ENCODE measurements around the gene CARM1. TPM values are rescaled to one million over a fixed set of nuclear protein-coding genes. Genes with fewer than 3 reads are reported as not detected.
"Not testable (repeated sequence)": the region's sequence is repeated elsewhere in the genome, so short reads cannot be mapped to it uniquely, and the experiment has no call there.

CARM1 gene
- total RNA-seq, 1 donor from 2014 or later = 93.7 TPM

DNA sequence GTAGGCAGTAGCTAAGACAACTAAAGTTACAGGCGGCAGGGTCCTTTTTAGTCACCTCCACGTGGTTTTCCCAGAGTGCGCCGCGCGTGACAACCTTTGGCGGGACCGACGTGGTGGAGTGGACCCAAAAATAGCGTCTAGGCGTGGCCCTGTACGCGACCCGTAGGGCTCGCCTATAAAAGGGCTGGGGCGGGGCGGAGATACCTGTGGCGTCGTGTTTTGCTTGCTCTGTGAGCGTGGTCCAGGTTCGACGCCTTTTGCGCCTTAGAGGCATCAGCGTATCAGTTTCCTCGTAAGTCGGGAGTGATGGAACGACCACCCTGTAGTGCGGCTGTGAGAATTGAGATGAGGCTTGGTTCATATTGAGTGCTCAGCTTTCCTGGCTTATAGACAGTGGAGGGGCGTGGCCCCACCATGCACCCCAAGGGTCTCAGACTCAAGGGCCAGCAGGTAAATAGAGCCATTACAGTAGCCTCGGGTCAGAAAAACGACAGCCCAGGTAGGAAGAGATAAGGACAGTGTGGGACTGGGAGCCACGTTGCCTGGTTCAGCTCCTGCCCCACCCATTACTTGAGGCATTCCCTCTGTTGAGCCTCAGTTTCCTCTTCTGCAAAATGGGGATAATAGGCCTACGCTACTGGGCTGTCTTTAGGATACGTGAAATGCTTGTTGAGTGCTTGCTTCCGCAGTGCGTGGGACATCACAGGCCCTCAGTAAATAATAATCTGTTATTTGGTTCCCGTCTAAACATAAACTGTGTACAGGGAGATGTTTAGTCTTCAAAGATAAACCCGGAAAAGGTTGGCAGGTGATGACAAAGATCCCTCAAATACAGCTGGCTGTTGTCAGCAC, 34.6 kb upstream of the CARM1 start:
- intact Hi-C loops (cut with micrococcal nuclease) = loop anchor here (1.0 to 2.0 kb wide), 4 partner anchors 28 to 270 kb away; partner anchors contain the start of gene KRI1
- Mint-ChIP-seq H3K36me3 (ENCODE audit: low read depth) (peaks cover 15% of the 10 kb centered on the region), H3K9me3 (peaks cover 12% of the 10 kb centered on the region), H3K27me3 (no peaks in the 10 kb centered on the region), H3K4me1 (peaks cover 10% of the 10 kb centered on the region), H3K27ac (peak overlapping the region; percentile 99), H3K4me3 (peak overlapping the region; percentile 98)
- peak; percentile 95 for DNase-seq

DNA sequence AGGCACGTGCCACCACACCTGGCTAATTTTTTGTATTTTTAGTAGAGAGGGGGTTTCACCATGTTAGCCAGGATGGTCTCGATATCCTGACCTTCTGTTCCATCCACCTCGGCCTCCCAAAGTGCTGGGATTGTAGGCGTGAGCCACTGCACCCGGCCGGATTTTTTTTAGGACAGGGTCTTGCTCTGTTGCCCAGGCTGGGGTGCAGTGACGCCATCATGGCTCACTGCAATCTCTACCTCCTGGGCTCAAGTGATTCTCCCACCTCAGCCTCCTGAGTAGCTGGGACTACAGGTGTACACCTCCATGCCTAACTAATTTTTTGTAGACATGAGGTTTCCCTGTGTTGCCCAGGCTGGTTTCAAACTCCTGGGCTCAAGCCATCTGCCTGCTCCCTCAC, 33.7 kb upstream of the CARM1 start:
- H3K27me3 Mint-ChIP-seq, H3K27ac Mint-ChIP-seq, H3K4me3 Mint-ChIP-seq, DNase-seq: not testable (repeated sequence)
- H3K9me3 Mint-ChIP-seq = peaks cover 12% of the 10 kb centered on the region
- H3K36me3 Mint-ChIP-seq (ENCODE audit: low read depth) = peaks cover 15% of the 10 kb centered on the region
- H3K4me1 Mint-ChIP-seq = peaks cover 10% of the 10 kb centered on the region
- intact Hi-C loops (cut with micrococcal nuclease) = loop anchor here (2.0 kb wide), 1 partner anchor 27 kb away; no protein-coding TSS in a partner anchor

DNA sequence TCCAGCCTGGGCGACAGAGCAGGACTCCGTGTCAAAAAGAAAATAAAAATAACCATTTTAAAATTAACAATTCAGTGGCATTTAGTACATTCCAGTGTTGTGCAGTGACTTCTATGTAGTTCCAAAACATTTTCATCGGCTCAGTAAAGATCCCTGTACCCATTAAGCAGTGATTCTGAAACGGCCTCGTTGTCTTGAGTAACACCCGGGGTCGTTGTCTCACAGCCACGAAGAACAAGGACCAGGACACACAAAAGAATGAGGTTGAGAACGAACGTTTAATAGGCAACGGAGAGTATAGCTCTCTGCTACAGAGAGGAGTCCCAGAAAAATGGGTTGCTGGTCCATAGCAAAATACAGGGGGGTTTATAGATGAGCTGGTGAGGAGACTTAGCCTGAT, 33.0 kb upstream of the CARM1 start:
- peaks cover 10% of the 10 kb centered on the region for H3K4me1 Mint-ChIP-seq
- DNase-seq = no peak
- intact Hi-C loops (cut with micrococcal nuclease) = no loop called here
- H3K9me3 Mint-ChIP-seq = peaks cover 12% of the 10 kb centered on the region
- H3K4me3 Mint-ChIP-seq = no peak overlapping the region
- no peak overlapping the region for H3K27ac Mint-ChIP-seq
- peaks cover 11% of the 10 kb centered on the region for H3K36me3 Mint-ChIP-seq (ENCODE audit: low read depth)
- H3K27me3 Mint-ChIP-seq = no peaks in the 10 kb centered on the region

DNA sequence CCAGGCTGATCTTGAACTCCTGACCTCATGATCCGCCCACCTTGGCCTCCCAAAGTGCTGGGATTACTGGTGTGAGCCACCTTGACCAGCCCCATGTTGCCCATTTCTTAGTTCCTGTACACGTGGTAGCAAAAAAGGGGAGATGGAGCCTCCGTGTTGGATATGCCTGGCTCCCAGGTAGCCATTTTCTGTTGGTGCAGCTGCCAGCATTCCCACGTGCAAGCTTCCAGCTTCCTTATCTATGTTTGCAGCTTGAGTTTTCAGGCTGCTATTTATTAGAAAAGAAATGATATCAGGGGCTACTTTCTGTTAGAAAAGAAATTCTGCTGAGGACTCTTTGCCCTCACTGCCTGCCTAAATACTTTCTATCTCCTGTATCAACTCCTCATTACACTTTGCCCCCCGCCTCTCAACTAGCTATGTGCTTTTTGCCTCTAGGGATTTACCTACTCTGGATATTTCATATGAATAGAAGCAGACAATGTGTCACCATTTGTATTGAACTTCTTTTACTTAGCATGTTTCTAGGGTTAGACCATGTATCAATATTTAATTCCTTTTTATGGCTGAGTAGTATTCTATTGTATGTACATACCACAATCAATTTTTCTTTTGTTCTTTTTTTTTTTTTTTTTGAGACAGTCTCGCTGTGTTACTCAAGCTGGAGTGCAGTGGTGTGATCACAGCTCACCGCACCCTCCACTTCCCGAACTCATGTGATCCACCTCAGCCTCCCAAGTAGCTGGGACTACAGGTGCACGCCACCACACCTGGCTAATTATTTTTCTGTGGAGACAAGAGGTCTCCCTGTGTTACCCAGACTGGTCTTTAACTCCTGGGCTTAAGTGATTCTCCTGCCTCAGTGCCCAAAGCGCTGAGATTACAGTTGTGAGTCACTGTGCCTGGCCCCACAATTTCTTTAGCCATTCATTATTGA, 32.0 kb upstream of the CARM1 start:
- Mint-ChIP-seq H3K27me3 (no peaks in the 10 kb centered on the region), H3K9me3 (peaks cover 12% of the 10 kb centered on the region), H3K36me3 (ENCODE audit: low read depth) (peaks cover 11% of the 10 kb centered on the region), H3K27ac (no peak overlapping the region), H3K4me1 (peaks cover 10% of the 10 kb centered on the region), H3K4me3 (no peak overlapping the region)
- intact Hi-C loops (cut with micrococcal nuclease) = no loop called here
- no peak for DNase-seq

DNA sequence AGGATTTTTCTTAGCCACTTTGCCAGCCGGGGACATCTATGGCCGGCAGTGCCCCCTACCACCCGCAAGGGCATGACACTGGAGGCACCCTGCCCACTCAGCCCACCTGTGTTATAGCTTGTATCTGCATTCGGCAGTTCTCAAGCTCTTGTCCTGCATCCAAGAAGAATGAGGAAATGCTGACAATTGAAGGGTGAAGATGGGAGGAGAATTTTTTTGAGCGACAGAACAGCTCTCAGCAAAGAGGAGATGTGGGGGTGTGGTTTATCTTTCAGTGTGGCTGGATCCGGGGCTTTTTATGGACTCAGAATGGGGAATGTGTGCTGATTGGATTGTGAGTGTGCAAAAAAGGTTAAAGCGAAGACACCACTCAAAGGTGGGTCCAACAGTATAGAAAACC, 28.6 kb upstream of the CARM1 start:
- Mint-ChIP-seq H3K4me1 (peaks cover 2% of the 10 kb centered on the region), H3K36me3 (ENCODE audit: low read depth) (no peaks in the 10 kb centered on the region), H3K4me3 (no peak overlapping the region), H3K9me3 (peaks cover 4% of the 10 kb centered on the region), H3K27me3 (no peaks in the 10 kb centered on the region), H3K27ac (no peak overlapping the region)
- DNase-seq = no peak
- intact Hi-C loops (cut with micrococcal nuclease) = no loop called here

DNA sequence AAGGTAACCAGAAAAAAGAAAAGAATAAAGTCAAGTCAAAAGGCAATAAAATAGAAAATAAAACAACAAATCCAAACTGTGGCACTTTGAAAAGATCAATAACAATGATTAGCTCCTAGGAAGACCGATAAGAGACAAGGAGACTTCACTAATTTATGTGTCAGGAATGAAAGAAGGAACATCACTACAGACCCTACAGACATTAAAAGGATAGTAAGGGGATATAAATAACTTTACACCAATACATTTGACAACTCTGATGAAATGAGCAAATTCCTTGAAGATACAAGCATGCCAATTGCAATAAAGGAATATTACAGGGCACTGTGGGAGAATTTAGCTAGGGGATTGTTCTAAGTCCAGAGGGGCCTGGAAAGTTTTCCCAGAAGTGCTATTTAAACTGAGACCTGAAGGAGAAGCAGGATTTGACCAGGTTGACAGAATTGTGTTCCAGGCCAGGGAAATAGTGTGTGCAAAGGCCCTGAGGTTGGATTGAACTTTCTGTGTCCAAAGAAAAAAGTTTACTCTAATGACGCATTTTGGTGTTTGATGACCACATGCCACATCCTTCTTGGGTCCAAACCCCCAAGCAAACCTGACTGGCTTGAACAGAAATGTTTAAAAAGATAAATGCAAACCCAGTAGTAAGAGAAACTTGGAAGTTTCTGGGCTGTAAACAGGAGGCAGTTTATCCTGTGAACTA, 24.7 kb upstream of the CARM1 start:
- no peak overlapping the region for H3K4me3 Mint-ChIP-seq
- intact Hi-C loops (cut with micrococcal nuclease) = no loop called here
- no peaks in the 10 kb centered on the region for H3K9me3 Mint-ChIP-seq
- H3K36me3 Mint-ChIP-seq (ENCODE audit: low read depth) = peaks cover 3% of the 10 kb centered on the region
- no peak overlapping the region for H3K27ac Mint-ChIP-seq
- no peaks in the 10 kb centered on the region for H3K27me3 Mint-ChIP-seq
- no peak for DNase-seq
- H3K4me1 Mint-ChIP-seq = peaks cover 9% of the 10 kb centered on the region

DNA sequence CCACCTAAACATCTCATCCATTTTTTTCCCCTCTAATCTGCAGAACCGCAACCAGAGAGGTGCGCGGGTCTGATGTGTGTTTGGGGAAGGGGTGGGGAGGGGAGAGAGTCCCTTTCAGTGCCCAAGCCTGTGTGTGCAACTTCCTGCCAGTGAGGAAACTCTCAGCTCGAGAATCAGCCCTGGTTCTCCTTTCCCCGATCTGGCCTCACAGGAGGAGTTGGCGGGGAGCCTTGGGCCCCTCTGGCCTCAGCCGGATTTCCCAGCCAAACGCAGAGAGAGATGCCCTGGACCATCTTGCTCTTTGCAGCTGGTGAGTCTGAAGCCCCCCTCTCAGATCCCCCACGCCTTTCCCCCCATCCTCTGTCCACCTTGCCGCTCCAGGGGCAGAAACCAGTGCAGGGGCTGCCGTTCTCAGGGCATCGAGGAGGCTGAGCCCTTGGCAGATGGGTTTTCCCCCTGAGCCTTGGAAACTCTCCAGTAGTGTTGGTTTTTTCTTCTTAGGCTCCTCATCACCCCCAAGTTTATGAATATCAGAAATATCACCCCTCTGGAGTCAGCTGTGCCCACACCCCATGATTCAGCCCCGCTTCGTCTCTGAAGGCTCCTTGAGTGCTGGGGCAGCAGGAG, 23.0 kb upstream of the CARM1 start, which contains the start of gene C19orf38:
TSS of gene C19orf38 (plus strand) at position 186 of the 627 bp plus-strand sequence. CDS start at position 280, 94 bp downstream.
- Mint-ChIP-seq H3K4me3 (peak within 1 kb of the TSS; percentile 73), H3K27me3 (no peaks in the 10 kb centered on the region), H3K4me1 (peaks cover 9% of the 10 kb centered on the region), H3K9me3 (no peaks in the 10 kb centered on the region), H3K27ac (peak within 1 kb of the TSS; percentile 84), H3K36me3 (ENCODE audit: low read depth) (peaks cover 3% of the 10 kb centered on the region)
- DNase-seq = no peak
- intact Hi-C loops (cut with micrococcal nuclease) = no loop called here

DNA sequence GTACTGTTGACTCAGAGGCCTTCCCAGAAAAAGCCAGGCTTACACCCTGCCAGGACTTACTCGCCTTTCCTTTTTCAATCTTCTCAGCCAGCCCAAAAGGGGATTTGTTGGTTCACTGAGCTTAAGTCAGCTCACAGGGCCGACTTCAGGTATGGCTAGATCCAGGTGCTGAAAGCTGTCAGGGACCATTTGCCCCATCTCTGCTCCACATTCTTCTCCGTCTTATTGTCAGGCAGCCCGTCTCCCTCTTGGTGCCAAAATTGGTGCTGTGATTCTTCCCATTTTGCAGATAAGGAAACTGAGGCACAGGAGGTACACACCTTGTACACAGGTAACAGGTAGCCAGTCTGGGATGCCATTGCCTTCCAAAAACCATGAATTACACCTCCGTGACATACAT, 20.7 kb upstream of the CARM1 start:
- Mint-ChIP-seq H3K27me3 (no peaks in the 10 kb centered on the region), H3K27ac (no peak overlapping the region), H3K9me3 (no peaks in the 10 kb centered on the region), H3K4me1 (peaks cover 11% of the 10 kb centered on the region), H3K36me3 (ENCODE audit: low read depth) (peaks cover 3% of the 10 kb centered on the region), H3K4me3 (no peak overlapping the region)
- no peak for DNase-seq
- intact Hi-C loops (cut with micrococcal nuclease) = no loop called here

DNA sequence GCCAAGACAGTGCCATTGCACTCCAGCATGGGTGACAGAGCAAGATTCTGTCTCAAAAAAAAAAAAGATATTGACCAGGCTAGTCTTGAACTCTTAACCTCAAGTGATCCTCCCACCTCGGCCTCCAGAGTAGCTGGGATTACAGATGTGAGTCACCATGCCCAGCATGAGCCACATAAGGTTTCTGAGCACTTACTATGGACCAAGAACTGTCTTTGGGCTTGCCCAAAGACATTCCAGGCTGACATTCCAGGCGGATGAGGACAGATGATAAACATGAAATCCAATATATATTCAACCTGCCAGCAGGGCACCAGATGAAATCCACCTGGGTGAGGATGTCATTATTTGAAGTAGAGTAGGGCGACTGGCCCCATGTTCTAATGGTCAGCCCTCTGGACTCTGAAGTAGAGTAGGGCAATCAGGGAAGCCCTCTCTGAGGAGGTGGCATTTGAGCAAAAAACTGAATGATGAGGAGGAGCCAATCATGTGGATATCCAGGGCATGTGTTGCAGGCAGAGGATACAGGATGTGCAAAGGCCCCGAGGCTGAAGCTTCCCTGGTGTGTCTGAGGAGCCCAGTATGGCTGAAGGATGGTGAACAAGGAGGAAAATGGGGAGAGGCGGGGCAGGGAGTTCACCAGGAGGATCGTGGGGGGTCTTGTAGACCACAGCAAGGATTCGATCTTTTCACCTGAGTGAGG, 19.1 kb upstream of the CARM1 start:
- no peak for DNase-seq
- Mint-ChIP-seq H3K36me3 (ENCODE audit: low read depth) (peaks cover 3% of the 10 kb centered on the region), H3K4me1 (peaks cover 11% of the 10 kb centered on the region), H3K9me3 (no peaks in the 10 kb centered on the region), H3K27me3 (no peaks in the 10 kb centered on the region), H3K27ac (no peak overlapping the region), H3K4me3 (no peak overlapping the region)
- intact Hi-C loops (cut with micrococcal nuclease) = no loop called here

DNA sequence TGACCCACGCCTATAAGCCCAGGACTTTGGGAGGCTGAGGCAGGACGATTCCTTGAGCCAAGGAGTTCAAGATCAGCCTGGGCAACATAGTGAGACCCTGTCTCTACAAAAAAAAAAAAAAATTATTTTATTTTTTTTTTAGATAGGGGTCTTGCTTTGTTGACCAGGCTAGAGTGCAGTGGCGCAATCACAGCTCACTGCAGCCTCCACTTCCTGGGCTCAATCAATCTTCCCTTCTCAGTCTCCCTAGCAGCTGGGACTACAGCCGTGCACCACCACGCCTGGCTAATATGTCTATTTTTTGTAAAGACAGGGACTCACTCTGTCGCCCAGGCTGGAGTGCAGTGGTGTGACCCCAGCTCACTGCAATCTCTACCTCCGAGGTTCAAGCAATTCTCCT, 18.4 kb upstream of the CARM1 start:
- no peak overlapping the region for H3K27ac Mint-ChIP-seq

DNA sequence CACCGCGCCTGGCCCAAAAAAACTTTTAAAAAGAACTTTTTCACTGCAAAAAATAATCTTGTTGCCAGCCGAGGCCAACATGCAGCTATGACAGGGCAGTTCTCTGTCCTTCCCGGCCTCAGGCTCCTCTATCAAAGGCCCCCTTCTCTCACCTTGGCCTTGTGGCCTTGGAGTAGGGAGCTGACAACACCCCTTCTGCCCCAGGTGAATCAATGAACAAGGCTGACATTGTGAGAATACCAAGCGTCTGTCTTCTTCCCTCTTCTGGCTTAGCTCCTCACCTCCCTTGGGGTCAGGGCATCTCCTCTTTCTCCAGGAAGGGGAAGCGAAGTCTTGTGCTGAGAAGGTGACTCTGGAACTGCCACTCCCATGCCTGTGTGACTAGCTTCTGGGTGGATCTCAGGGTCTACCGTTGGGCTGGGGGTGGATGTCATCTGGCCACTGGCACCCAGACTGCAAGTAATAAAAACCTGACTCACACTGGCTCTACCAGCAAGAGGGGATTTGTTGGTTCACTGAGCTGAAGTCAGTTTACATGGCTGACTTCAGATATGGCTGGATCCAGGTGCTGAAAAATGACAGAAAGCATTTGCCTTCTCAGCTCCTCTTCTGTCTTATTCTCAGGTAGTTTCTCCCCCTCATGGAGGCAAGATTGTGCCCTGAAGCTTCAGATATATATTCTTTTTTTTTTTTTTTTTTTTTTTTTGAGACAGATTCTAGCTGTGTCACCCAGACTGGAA, 16.8 kb upstream of the CARM1 start:
- no peak for DNase-seq
- no peaks in the 10 kb centered on the region for H3K27me3 Mint-ChIP-seq
- H3K4me3 Mint-ChIP-seq = no peak overlapping the region
- intact Hi-C loops (cut with micrococcal nuclease) = no loop called here
- peaks cover 2% of the 10 kb centered on the region for H3K4me1 Mint-ChIP-seq
- no peak overlapping the region for H3K27ac Mint-ChIP-seq
- peaks cover 3% of the 10 kb centered on the region for H3K36me3 Mint-ChIP-seq (ENCODE audit: low read depth)
- H3K9me3 Mint-ChIP-seq = no peaks in the 10 kb centered on the region

More for the DNA sequence above, 18.4 kb upstream of the CARM1 start:
- Mint-ChIP-seq H3K9me3 (no peaks in the 10 kb centered on the region), H3K4me1 (peaks cover 7% of the 10 kb centered on the region), H3K36me3 (ENCODE audit: low read depth) (peaks cover 3% of the 10 kb centered on the region), H3K4me3 (no peak overlapping the region), H3K27me3 (no peaks in the 10 kb centered on the region)
- intact Hi-C loops (cut with micrococcal nuclease) = no loop called here
- DNase-seq = no peak

DNA sequence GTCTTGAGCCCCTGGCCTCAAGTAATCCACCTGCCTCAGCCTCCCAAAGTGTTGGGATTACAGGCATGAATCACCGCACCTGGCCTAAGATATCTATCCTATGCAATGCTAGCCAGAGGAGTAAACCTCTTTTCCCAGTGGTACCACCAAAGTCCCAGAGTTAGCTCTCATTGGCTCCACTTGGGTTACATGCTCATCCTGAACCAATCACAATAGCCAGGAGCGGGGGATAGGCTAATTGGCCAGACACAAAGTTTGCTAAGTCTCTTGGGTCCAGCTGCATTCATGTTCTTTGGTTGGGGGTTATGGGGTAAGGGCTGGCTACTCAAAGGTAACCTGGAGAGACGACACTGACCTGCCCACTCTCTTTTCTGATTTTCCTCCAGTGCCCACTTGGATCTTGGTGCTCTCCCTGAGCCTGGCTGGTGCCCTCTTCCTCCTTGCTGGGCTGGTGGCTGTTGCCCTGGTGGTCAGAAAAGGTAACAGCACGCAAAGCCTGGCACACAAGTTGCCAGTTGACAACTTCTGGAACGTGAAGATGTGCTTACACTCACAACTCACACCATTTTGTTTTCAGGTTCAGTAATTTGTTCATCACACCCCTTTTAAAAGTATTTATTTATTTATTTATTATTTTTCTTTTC, 15.4 kb upstream of the CARM1 start:
- intact Hi-C loops (cut with micrococcal nuclease) = no loop called here
- Mint-ChIP-seq H3K27me3 (no peaks in the 10 kb centered on the region), H3K9me3 (no peaks in the 10 kb centered on the region), H3K4me3 (no peak overlapping the region), H3K36me3 (ENCODE audit: low read depth) (peaks cover 3% of the 10 kb centered on the region), H3K4me1 (peaks cover 2% of the 10 kb centered on the region), H3K27ac (no peak overlapping the region)
- DNase-seq = peak; percentile 76

Data from activated CD4-positive, alpha-beta T cell treated with anti-CD3 and anti-CD28 coated beads, Interleukin-2, amount 10 ng/mL, durations not matched to agents 24 days and 14 days (primary cell).